GM18861 (cell line): Measurements from ENCODE around the gene CDHR2.

Experiments
- ATAC-seq: cut with Tn5 transposase; IDR thresholded peaks from one replicate; pipeline ENCODE4 v1.9.1; 2021; ENCODE audit not compliant: unreplicated experiment

CDHR2 gene

DNA sequence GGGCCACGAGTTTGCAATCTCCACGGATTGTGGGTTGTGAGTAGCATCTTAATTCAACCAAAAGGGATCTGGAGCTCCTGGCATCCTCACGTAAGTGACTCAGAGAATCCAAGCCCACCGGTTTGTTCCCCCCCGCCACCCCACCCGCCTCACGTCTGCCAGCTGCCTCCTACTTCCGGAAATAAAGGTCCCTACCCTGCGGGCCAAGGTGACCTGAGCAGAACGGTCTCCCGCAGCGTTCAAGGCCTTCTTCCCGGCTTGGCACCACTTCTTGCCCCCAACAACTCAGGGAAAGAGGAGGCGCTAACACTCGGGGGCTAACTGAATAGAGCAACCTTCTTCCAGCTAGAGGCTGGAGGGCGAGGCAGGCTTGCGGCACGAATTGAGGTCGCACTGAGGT lies 69.6 kb downstream of the CDHR2 start:
- no peak for ATAC-seq

DNA sequence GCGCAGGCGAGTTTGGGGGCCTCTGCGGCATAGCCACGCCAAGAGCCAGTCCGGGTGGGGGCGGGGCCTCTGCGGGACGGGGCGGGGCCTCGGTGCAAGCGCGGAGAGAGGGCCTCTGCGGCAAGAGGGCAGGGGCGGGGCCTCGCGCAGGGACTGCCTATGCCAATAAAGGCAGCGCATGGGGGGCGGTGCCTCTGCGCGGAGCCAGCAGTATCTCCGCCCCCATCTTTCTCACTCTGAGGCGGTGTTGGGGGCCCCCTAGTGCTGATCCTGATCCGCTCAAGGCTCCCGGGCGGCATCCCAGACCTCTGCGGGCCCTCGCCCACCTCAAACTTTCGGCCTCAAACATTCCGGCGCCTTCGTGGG lies 70.0 kb downstream of the CDHR2 start:
- ATAC-seq, result peak; percentile 73

DNA sequence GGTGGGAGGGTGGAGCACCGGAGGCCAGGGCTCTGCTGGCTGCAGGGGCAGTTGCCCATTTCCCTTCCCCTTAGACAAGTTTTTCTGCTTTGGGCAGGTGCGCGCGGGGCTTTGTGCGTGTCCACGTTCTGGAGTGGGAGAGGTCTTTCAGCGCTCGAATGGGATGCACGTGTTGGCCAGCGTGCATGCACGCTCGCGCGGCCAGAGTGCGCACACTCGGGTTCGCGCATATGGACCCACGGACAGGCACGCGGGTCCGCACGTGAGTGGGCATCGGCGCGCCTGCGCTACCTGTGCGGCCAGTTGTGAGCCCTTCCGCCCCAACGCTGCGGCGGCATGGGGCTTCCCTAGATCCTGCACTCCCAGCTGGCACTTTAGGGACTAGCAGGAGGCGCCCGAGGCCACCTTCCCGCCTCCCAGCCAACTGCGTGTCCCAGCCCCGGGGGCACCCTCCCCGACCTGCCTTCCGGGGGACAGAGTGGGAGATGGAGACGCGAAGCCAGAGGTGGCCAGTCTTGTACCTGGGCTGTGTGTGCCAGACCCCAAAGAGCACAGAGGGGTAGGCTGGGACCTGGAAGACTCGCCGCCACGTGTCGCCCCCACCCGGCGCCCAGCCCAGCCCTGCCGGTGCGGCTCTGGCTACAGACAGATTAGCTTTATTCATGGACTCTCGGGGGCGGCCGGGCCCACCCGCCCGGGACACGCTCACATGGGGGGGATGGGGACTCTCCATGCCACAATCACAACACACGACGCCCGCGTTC lies 70.6 kb downstream of the CDHR2 start:
- ATAC-seq, result no peak

DNA sequence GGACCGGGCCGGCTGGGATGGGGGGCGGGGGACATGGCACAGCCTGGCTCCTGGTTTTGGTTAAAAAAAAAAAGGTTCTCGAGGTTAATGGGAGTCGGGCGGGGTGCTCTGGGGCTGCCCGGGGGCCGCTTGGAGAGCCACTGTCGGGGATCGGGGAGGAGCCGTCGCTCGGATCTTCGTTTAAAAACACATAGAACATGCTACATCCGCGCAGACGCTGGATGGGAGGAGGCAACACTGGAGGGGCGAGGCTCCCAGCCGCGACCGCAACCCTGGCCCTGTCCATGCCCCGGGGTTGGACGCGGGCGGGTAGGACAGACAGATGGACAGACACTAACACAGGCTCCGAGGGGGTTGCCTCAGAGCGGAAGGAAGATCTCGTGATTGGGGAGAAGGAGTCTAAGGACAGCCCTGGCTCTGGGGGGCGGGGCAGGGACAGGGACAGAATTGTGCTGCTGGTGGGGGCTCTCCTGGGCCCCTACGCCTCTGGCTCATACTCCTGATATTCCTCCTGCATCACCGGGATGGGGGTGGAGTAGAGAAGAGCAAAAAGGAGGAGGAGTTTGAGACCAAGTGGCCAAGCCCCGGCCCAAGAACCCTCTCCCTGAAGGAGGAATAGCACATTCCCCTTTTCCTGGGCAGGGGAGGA lies 71.3 kb downstream of the CDHR2 start:
- ATAC-seq, result no peak

DNA sequence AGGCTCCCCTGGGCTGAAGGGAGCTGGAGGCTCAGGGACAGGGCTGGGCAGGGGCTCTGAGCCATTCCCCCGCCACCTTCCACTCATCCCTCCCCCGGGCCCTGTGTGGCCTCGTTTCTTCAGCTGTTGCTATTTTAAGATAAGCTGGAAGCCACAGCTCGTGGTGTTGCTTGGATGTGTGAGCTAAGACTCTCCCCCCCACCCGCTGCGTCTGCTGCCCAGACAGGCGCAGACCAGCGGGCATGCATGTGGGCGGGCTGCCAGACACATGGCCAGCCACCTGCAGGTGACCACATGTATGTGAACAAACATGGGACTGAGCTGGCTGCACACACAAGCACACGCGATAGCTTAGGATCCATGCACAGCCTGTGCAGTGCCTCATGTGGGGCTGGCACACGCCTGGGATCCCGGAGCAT lies 72.5 kb downstream of the CDHR2 start:
- no peak for ATAC-seq

DNA sequence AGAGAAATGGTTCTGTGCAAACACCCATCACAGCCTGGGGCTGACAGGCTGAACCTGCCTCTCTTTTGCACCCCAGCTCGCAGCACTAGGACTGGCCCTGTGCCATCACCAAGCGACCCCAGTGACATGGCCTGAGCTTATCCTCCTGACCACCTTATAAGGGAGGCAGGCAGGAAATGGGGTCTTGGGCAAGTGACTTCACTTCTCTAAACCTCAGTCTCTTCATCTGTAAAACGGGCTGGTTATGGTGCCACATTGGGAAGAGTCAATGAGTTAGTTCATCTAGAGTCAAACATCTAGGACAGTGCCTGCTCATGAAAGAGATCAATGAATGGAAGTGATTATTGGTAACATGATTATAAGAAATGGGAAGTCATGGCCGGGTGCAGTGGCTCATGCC lies 75.0 kb downstream of the CDHR2 start:
- ATAC-seq, result no peak

DNA sequence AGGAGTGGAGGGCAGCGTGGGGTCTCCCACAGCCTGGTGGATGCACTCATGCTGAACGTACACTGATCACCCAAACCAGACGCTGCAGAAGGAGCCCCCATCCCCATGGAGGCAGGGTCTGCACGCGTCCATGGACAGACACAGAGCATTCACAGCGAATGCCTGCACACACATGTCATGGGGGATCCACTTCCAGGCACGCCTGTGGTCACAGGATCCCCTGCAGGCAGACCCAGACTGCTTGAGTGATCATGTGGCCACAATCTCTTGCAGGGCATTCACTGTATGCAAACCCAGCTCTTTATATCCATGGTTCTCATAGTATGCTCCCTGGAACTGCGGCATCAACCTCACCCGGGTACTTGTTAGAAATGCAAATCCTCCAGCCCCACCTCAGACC lies 75.8 kb downstream of the CDHR2 start:
- ATAC-seq, result no peak

DNA sequence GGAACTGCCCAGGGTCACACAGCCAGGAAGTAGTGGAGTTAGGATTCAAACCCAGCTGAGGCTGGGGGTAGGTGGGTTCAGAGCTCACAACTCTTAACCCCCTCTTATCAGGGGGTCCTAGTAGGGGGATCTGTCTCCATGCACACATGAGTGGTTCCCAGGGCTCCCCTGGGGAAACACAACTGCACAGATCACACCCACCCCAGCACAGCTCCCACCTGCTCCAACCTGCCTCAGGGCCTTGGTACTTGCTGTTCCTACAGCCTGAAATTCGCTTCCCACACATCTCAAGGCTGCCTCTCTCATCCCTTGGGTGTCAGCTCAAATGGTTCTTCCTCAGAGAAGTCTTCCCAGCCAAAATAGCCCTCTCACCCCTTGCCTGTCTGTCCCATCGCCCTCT lies 76.4 kb downstream of the CDHR2 start:
- no peak for ATAC-seq

DNA sequence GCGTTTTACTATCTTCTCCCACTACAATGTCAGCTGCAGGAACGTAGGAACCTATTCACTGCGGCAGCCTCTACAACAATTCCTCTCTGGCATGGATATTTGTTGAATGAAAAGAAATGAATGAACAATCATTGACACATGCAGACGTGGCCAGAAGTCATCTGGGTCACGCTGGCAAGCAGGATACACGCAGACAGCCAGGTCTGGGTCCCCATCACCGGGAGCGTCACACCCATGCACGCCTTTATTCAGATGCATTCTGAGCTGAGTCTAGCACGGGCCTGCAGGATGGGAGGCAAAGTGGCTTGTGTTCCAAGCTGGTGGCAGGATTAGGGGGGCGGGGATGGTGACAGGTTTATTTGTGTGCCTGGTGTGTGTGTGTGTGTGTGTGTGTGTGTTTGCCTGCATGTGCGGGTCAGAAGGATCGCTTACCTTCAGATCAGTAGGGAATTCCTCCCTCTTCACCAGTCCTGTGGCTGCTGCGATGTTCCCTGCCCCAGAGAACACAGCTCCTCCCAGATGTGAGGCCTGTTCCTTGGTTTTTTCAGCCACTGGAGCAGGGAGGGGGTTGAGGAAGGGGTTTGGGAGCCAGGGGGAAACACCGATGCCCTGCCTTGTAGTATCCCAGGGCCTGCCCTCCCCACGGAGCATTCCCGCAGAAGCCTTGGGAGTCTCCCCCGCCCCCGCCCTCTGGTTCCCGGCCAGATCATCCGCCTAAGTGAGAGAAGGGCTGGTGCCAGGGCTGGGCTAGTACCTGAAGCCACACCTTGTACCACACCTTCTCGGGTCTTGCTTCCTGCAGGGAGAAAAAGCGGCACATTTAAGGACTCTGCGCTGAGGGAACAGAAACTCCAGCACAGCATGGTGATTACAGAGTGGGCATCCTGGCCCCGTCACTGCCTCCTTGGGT lies 77.1 kb downstream of the CDHR2 start:
- no peak for ATAC-seq

DNA sequence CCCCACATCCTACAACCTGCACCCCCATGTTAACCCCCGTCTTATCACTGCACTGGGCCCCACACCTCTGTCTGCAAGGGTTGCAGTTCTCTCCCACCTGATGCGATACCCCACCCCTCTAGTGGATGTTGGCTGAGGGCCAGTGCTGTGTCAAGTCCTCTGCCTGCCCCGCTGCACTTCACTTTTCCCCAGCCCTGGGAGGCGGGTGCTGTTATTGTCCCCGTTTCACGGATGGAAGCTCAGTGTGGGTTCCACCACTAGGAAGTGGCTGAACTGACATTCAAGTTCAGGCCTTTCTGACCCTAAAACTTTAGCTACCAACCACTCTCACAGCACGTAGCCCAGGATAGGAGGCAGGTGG lies 77.7 kb downstream of the CDHR2 start:
- no peak for ATAC-seq

DNA sequence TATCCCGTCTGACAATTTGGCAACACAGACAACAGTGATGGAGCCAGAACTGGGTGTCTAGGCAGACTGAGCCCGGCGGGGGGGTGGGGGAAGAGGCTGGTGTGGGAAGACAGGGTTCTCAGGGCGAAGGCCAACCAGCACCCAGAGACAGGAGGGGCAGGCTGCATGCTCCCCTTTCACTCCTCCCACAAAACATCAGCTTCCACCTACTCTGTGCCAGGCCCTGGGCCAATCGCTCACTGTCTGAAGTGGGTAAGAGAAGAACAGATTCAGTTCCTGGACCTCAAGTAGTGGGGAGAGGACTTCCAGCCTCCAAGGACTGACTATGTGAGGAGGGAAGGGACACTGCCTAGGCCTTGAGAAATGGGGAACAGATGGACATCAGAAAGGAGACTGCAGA lies 78.4 kb downstream of the CDHR2 start:
- ATAC-seq, result no peak

DNA sequence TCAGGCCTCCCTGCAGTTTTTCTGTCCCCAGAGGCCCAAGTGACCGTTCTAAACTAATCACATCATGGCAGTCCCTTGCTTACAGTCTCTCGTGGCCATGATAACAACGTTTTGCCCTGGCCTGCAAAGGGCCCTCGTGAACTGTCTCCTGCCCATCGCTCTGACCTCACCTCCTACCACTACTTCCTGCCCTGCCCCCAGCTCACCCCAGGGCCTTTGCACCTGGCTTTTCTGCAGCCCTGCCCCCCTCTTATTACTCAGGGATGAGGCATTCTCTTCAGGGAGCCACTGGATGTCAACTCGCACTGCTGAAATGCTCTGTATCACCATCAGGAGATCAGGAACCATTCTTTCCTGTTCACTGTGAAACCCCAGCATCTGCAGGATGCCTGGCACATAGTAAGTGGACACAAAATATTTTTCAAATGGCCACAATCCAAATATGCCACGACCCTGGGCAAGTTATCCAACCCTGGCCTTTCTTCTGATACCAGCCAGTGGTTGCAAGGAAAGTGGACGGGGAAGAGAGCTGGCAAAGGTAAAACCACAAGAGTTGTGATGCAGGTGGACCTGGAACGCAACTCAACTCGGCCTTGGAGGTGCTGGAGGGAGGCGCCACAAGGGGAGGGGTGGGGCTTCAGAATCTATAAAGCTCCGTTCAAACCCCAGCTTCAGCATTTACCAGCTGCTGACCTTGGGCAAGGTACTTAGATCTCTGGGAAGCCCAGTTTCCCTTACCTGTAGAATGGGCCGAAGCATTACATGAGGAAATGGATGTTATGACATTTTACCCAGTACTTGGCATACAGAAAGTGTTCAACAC lies 79.5 kb downstream of the CDHR2 start:
- no peak for ATAC-seq

DNA sequence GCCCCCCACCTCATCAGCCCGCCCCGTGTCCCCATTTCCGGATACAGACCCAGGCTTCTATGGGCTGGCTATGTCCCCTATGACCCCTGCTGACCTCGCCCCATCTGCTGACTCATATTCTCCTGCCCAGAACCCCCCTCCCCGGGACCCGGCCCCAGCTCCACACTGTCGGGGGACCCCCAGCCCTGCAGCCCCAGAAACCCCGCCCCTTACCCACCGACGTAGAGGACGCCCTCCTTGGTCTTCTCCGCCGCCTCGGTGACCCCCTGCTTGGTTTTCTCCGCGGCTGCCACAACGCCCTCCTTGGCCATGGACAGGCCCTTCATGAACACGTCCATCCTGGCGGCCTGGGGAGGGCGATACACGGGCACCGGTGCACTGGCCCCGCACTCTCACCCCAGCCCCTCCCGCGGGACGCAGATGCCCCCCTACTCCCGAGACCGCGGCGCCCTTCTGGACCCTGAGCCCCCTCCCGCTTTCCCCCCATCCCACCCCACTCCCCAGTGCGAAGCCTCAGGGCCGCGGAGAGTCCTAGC lies 80.2 kb downstream of the CDHR2 start:
- no peak for ATAC-seq

DNA sequence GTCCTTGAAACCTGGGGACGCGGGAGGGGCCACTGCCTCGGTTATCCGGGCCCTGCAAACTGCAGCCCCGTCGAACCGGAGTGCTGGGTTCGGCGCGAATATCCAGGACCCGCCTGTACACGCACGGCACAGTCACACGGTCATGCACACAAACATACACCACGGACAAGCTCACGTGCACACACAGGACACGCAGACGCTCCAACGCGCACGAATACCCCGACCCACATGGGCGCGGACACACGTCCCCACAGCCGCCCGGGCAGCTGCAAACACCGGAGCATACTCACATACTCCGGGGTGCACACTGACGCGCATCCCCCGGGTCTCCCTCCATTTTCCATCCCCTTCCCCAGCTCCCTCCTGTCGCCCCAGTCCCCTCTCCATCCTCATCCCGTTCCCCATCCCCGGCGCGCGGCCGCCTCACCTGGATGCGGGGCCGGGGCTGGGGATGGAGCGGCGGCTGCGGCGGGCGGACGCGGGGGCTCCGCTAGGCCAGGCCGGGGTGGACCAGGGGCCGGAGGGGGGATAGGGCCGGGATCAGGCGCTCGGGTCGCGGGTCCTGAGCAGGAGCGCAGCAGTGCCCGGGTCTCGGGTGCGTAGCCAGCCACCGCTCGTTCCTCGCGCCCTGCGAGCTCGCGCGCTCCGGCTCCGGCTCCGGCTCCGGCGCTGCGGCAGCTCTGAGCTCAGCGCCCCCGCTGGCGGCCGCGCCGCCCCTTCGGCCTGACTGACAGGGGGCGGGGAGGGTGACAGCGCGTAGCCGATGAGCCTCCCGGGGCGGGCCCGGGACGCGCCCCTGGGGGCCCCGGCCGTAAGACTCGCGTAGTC lies 80.9 kb downstream of the CDHR2 start, which contains the start of the genes EIF4E1B and SNCB:
Gene EIF4E1B, plus strand, starts transcription at position 823 of the 828 bp plus-strand sequence. CDS start 12,113 bp downstream, outside the sequence.
Gene SNCB, minus strand, starts transcription at position 682 of the 828 bp plus-strand sequence. CDS start 880 bp downstream, outside the sequence.
- ATAC-seq, result no peak

DNA sequence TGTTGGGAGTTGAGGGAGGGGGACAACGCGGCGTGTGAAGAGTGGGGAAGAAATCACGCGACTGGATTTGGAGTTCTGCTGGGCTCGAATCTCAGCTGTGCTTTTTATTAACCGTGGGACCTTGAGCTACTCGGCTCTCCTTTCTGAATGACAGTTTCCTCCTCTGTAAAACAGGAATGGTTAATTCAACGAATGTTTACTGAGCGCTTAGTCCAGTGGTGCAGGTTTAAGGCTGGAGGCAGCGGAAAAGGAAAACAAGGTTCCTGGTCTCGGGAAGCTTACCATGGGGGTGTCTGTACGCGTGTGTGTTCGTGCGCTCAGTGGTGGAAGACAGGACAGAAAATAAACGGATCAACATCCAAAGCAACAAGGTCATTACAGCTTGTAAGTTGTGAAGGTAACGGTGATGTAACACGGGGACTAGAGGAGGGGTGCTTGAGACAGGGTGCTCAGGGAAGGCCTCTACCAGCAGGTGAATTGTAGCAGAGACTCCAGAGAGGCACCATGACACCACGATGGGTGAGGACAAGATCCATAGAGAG lies 81.6 kb downstream of the CDHR2 start:
- ATAC-seq, result no peak

DNA sequence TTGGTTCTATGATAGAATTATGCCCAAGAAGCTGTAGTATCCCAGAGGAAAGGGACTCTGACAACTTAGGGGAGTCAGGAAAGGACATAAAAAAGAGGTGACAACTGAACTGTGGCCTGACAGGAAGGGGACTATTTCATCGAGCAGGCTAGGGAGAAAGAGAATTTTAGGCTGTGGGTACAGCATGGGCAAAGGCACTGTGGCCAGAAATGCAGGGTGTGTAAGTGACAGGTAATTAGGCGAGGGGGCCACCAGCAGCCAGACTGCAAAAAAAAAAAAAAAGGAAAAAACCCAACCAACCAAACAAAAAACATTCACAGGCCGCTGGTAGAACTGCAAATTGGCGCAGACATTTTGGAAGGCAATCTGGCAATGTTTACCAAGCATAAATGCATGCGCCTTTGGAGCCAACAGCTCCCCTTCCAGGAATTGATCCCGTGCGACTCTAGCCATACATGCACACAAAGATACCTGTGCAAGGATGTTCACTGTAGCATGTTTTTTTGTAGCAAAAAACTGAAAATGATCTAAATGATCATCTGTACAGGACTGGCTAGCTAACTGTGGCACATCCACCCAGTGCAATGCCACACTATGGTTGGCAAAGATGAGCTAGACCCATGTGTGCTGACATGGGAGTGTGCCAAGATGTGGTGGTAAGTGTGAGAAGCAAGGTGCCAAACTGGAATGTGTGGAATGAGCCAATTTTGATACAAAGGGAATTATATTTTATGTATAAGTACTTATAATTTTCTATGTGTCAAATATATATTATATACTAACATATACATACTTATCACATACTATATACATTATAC lies 82.5 kb downstream of the CDHR2 start:
- no peak for ATAC-seq

DNA sequence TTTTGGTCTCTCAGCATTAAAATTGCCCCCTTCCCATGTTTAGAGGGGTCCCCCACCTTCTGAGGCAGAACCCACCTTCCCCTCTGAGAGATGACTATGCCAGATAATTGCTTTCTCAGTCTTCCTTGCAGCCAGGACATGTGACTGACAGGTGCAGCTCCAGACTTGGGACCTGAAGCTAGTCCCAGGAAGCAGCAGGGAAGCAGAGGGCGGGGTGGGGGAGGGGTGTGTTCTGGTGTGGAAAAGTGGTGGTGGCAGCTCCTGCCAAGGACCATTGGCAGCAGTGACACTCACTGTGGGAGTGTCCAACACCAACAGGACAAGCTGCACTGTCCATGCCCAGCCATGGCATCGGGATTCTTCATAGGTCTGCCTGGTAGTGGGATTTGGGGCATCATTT lies 83.6 kb downstream of the CDHR2 start:
- ATAC-seq, result no peak

DNA sequence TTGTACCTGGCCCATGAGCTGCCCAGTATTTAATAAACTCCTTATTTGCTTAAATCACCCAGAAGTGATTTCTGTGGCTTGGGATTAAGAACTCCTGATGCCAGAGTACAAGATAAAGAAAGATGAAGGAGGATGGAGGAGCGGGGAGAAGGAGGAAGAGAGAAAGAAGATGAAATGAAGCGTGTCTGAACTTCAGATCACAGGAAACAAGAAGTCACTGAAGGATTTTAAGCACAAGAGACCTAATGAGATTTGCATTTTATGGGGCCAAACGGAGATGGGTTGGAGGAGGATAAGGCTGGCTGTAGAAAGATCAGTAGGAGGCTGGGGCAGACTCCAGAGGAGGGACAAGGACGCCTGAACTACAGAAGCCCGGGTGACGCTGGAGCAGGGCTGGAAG lies 84.5 kb downstream of the CDHR2 start:
- ATAC-seq, result no peak
